Fibroblast of peridontal ligament (primary cell): ENCODE data around the gene ZSCAN1.

Experiments used
- DNase-seq: peaks from one replicate; pipeline ENCODE4 v3.0.0-alpha.2; 2010; ENCODE audit errors: extremely low read depth

Gene ZSCAN1, protein sequence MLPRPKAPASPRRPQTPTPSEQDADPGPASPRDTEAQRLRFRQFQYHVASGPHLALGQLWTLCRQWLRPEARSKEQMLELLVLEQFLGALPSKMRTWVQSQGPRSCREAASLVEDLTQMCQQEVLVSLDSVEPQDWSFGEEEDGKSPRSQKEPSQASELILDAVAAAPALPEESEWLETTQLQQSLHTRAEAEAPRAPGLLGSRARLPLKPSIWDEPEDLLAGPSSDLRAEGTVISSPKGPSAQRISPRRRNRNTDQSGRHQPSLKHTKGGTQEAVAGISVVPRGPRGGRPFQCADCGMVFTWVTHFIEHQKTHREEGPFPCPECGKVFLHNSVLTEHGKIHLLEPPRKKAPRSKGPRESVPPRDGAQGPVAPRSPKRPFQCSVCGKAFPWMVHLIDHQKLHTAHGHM

GRCh38 chr19:58033741-58034476 is at the start of gene ZSCAN1:
TSS of gene ZSCAN1 (plus strand) at chr19:58034025. CDS start at chr19:58037837, 3,812 bp downstream.
- peak; percentile 67 for DNase-seq

DNA sequence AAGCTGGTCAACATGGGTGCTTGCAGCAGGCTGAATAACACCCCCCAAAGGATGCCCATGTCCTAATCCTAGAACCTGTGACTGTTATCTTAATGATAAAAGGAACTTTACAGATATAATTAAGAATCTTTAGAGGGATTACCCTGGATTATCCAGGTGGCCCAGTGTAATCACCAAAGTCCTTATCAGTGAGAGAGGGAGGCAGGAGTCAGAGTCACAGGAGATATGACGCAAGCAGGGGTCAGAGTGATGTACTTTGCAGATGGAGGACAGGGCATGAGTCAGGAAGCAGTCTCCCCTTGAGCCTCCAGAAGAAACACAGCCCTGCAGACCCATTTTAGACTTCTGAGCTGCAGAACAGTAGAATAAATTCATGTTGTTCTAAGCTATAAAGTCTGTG is 41.0 kb upstream of the ZSCAN1 start:
- DNase-seq = no peak

DNA sequence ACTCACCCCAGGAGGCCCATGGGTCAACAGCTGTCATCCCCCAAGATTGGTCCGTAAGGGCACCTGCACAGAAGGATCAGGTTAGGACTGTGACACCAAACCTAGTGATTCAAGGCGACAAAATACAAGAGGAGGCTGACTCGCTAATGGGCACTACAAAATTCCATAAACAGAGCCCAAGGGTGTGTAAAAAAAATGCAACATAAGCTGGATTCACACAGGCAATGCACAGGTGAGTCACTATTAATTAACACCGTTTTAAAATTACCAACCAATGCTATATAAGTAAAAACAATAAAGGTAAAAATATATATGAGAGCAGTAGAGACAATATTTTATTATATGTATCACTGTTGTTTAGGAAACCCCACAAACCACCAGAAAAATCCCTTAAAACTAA is 33.1 kb upstream of the ZSCAN1 start:
- no peak for DNase-seq

- DNase-seq = peak; percentile 25
Measured at GRCh38 chr19:58001895-58002369, 31.9 kb upstream of the ZSCAN1 start.

GRCh38 chr19:58002384-58003173 is 31.2 kb upstream of the ZSCAN1 start, which contains the start of gene ZNF606:
TSS of gene ZNF606 (minus strand) at chr19:58002820. CDS start at chr19:58001319, 1,501 bp downstream.
- DNase-seq = peak; percentile 79

DNA sequence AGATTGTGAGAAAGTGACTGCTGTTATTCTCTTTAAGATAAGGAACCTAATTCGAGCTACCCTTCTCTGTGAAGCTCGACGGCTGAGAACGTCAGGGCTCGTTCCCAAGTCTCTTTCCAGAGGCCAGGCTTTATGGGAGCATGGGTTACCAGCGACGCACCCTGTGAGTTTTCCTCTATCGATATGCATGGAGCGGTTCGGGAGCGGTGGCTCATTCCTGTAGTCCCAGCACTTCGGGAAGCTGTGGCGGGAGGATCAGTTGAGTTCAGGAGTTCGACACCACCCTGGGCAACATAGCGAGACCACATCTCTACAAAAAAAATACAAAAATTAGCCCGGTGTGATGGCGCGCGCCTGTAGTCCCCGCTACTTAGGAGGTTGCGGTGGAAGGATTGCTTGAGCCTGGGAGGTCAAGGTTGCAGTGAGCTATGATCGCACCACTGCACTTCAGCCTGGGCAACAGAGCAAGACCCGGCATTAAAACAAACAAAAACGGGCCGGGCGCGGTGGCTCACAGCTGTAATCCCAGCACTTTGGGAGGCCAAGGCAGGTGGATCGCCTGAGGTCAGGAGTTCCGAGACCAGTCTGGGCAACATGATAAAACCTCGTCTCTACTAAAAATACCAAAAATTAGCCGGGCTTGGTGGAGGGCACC is 30.5 kb upstream of the ZSCAN1 start:
- peak; percentile 35 for DNase-seq

DNA sequence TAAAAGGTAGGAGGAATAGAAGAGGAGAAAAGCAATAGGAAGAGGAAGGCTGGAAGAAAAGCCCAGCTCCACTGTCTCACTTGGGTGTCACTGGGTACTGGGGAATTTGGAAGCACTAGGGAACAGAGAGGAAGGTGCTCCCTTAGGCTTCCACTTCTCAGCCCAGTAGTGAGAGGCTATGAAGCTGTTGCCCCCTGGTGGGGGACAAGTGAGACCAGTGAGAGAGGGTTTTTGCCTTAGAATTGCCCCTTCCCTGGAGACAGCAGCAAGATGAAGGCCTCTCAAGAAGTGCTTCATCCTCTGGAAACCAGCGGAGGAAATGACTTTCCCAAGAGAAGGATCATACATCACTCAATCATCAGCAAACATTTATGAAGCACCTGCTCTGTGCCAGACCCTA is 26.5 kb upstream of the ZSCAN1 start:
- DNase-seq = no peak

- peak; percentile 2 for DNase-seq
Measured at GRCh38 chr19:58008877-58009276, 24.9 kb upstream of the ZSCAN1 start.

- no peak for DNase-seq
Measured at GRCh38 chr19:58009301-58009665, 24.5 kb upstream of the ZSCAN1 start.

GRCh38 chr19:58009666-58010301 is 24.0 kb upstream of the ZSCAN1 start:
- DNase-seq = peak; percentile 71

DNA sequence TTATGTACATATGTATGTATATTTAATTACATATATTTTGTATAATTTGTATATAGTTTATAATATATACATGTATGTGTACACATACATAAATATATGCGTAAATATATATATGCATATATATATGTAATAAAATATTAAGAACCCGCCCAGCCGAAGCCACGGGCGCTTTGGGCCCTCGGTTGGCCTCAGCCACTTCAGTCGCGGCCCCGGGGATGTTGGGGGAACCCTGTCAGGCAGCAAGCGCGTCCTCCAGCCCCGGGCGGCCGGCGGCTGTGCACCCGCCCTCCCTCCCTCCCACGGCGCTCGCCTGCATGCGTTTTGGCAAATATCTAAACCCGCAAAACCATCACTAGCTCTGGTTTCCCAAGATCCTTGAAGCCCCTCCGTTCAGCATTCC is 23.3 kb upstream of the ZSCAN1 start:
- DNase-seq = no peak

- DNase-seq = no peak
Measured at GRCh38 chr19:58014141-58014540, 19.7 kb upstream of the ZSCAN1 start.

DNA sequence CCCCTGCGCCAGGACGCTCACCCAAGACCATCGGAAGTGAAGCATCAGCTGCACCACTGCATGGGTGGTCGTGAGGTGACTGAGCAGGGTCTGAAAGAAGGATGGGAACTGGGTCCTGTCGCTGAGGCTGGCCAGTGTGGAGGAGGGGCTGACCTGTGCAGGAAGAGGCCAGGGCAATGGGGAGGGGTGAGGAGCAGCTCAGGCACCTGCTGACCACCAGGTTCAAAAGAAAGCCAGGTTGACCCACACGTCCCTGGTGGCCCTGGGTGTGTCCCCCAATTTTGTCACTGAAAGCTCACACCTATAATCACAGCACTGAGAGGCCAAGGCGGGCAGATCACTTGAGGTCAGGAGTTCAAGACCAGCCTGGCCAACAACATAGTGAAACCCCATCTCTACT is 13.7 kb upstream of the ZSCAN1 start:
- DNase-seq = no peak

DNA sequence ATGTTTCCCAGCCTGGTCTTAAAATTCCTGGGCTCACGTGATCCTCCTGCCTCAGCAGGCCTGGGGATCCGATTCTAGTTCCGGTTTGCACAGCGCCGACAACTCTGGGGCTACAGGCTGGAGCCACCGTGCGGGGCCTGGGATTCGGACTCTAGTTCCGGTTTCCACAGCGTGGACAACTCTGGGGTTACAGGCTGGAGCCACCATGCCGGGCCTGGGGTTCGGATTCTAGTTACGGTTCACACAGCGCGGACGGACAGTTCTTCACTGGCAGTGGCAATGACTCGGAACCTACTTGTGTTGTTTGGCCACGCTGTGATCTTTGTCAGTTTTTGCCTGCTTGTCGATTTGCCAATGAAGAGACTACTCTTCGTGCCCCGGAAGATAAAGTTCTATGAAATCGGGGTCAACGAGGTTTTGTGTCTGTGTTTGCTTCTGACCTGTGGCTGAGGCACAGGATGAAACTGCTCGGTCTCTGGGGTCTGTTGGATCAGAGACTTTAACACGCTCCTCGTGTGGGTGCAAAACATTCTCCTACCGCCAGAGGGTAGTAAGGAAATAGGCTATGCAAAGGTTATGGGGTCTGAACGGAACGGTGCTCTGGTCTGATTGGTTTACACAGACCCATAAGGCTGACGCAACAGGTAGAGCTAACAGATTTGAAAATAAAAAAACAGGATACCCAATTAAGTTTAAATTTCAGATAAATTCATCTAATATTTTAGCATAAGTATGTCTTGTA is 12.1 kb upstream of the ZSCAN1 start:
- DNase-seq = peak; percentile 63

- DNase-seq = no peak
Measured at GRCh38 chr19:58022283-58022660, 11.6 kb upstream of the ZSCAN1 start.

- DNase-seq = no peak
Measured at GRCh38 chr19:58024661-58025060, 9.2 kb upstream of the ZSCAN1 start.

DNA sequence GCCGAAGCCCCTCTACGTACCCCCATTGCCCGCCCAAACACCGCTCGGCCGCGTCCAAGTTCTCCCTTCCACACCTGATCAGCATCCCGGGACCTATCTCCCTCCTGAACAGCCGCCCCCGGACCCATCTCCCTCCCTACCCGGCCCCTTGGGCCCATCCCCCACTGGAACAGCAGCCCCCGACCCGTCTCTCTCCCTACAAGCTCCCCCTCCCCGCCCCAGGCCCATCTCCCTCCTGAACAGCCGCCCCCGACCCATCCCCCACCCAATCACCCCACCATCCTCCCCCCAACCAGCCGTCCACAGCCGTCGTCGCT is 610 bp downstream of the ZSCAN1 start:
- no peak for DNase-seq

GRCh38 chr19:58035863-58036262 is 2.0 kb downstream of the ZSCAN1 start:
- no peak for DNase-seq

DNA sequence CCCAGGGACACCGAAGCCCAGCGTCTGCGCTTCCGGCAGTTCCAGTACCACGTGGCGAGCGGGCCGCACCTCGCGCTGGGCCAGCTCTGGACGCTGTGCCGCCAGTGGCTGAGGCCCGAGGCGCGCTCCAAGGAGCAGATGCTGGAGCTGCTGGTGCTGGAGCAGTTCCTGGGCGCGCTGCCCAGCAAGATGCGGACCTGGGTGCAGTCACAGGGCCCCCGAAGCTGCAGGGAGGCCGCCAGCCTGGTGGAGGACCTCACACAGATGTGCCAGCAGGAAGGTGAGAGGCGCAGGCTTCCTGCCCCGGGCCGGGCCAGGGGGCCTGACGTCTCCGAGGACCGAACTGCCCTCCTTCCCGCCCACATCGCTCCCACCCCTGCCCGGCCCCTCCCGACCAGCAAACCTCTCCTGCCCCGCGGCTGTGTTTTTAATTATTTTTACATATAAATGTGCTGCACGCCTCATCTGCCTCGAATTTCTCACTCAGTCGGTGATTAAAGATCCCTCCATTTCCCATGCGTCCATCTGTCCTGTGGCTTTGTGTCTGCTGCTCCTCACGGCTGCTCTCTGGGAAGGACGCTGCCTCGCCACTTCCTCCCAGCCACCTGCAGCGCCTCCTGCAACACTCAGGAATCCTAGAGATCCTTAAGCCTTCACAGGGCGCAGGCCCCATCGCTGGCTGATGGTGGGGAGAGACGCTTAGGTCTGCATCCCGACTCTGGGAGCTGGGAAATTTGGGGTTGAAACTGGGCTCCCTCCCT is 4.3 kb downstream of the ZSCAN1 start:
- DNase-seq = no peak

- no peak for DNase-seq
Measured at GRCh38 chr19:58038688-58039204, 4.9 kb downstream of the ZSCAN1 start.
